Tibial nerve (tissue), 4 donors: ENCODE measurements around the gene PDX1. TPM values are rescaled to one million over a fixed set of nuclear protein-coding genes. Genes with fewer than 3 reads are reported as not detected.

Source experiments
- DNase-seq, 2 donors: peaks; one replicate each; pipeline ENCODE4 v3.0.0-alpha.2; 2019; ENCODE audit warnings: low spot score in 2 of 2
- H3K27ac ChIP-seq, 4 donors: fragments of 200-600 bp; sonication (generic) in 3 of 4; one replicate each; pipeline ENCODE4 v1.5.1; 2017 to 2019; ENCODE audit warnings: mild to moderate bottlenecking in 1 of 4
- H3K27me3 ChIP-seq, 2 donors: fragments of 200-600 bp; sonication (generic) in 1 of 2; one replicate each; pipeline versions ENCODE4 v1.5.1 to v1.6.0; 2017 to 2019
- H3K36me3 ChIP-seq, 3 donors: fragments of 200-600 bp; sonication (generic); one replicate each; pipeline ENCODE4 v1.5.1; 2018 to 2019
- H3K4me1 ChIP-seq, 4 donors: fragments of 200-600 bp; sonication (generic) in 3 of 4; one replicate each; pipeline ENCODE4 v1.5.1; 2017 to 2019
- H3K4me3 ChIP-seq, 4 donors: fragments of 200-600 bp; sonication (generic) in 3 of 4; one replicate each; pipeline ENCODE4 v1.5.1; 2017 to 2019; ENCODE audit warnings: mild to moderate bottlenecking in 1 of 4, moderate library complexity in 1 of 4
- H3K9me3 ChIP-seq, 4 donors: fragments of 200-600 bp; sonication (generic) in 3 of 4; one replicate each; pipeline ENCODE4 v1.5.1; 2017 to 2019
- EP300 ChIP-seq, 2 donors: sonication (generic); formaldehyde crosslinking; IDR thresholded peaks; one replicate each; pipeline ENCODE4 v1.6.1; 2017; ENCODE audit warnings: antibody characterized with exemption in 2 of 2, mild to moderate bottlenecking in 1 of 2
- POLR2A ChIP-seq, 2 donors: fragments of 450-650 bp; IDR thresholded peaks; one replicate each; pipeline ENCODE4 v1.6.1; 2017; ENCODE audit warnings: antibody characterized with exemption in 2 of 2, mild to moderate bottlenecking in 2 of 2, moderate library complexity in 2 of 2
- WGBS, 2 donors: methylation state at CpG; one replicate each; pipeline ENCODE4 v1.1.5; 2018; 5-methylcytosine and 5-hydroxymethylcytosine counted together
- total RNA-seq, 4 donors: library from RNA; depleted of rRNA; stranded (reverse); fragments of >200 nt; gene quantifications; one replicate each; pipeline ENCODE4 v1.1.0, GENCODE V29; 2016
- TF ChIP-seq, protein P1 (sequence below), 5 experiments: fragments of 200-600 bp in 3 of 5; fragments of 450-650 bp in 2 of 5; sonication (generic) in 3 of 5; IDR thresholded peaks; one replicate each; pipeline ENCODE4 v1.5.1; 2016 to 2019; ENCODE audit warnings: antibody characterized with exemption in 5 of 5, mild to moderate bottlenecking in 3 of 5, moderate library complexity in 2 of 5

Gene PDX1
- total RNA-seq, 4 donors from 2014 or later: 0.30 TPM; not detected in 3

DNA sequence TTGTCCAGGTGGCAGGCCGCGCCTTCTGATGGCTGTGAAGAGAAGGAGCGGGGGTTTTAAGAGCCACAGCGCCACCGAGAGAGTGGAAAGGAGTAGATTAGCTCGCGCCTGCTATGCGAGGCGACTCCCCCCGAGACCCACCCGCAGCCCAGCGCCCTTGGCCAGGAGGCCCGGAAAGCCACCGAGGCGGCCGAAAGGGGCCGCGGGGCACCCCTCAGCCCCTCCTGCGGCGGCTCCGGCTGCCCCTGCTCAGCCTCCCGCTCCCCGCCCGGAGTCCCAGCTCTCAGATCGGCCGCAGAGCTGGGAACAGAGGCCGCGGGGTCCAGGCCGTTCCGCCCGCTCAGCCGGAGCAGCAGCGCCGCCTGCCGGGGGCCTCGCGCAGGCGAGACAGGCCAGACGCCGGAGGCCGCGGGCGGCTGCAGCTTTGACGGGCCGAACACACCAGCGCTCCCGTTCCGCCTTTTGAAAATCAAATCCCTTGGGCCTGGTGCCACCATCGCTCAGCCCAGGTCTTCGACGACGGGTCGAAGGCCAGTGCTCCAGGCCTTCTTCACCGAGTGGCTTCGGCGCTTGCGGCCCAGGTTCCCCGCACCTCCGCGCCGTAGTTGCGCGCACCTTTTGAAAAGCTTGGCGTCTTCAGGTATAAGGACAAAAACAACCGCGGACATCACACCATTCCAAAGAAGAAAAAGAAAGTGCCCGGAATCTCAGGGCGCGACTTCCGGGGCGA lies 34.0 kb downstream of the PDX1 start:
- Histone ChIP-seq H3K27me3 (peaks cover 0 to 84% of the 10 kb centered on the region in 2 donors), H3K27ac (peak overlapping the region in 2 of 4 donors; percentile 47 to 74), H3K36me3 (no peaks in the 10 kb centered on the region), H3K4me1 (peaks cover 0 to 19% (median 11%) of the 10 kb centered on the region in 4 donors), H3K9me3 (peaks cover 0 to 4% (median 0%) of the 10 kb centered on the region in 4 donors), H3K4me3 (peak overlapping the region; percentile 7 to 57 (median 48))
- 3 to 4% methylated on average over 37 to 50 of the region's 71 CpGs for WGBS, 2 donors
- TF ChIP-seq EP300 (IDR thresholded peaks at IDR 0.05): no peak
- TF ChIP-seq, protein P1, sequence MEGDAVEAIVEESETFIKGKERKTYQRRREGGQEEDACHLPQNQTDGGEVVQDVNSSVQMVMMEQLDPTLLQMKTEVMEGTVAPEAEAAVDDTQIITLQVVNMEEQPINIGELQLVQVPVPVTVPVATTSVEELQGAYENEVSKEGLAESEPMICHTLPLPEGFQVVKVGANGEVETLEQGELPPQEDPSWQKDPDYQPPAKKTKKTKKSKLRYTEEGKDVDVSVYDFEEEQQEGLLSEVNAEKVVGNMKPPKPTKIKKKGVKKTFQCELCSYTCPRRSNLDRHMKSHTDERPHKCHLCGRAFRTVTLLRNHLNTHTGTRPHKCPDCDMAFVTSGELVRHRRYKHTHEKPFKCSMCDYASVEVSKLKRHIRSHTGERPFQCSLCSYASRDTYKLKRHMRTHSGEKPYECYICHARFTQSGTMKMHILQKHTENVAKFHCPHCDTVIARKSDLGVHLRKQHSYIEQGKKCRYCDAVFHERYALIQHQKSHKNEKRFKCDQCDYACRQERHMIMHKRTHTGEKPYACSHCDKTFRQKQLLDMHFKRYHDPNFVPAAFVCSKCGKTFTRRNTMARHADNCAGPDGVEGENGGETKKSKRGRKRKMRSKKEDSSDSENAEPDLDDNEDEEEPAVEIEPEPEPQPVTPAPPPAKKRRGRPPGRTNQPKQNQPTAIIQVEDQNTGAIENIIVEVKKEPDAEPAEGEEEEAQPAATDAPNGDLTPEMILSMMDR (IDR thresholded peaks at IDR 0.05): peak; percentile 71 to 87 (median 82)
- peak; percentile 43 to 48 for DNase-seq

DNA sequence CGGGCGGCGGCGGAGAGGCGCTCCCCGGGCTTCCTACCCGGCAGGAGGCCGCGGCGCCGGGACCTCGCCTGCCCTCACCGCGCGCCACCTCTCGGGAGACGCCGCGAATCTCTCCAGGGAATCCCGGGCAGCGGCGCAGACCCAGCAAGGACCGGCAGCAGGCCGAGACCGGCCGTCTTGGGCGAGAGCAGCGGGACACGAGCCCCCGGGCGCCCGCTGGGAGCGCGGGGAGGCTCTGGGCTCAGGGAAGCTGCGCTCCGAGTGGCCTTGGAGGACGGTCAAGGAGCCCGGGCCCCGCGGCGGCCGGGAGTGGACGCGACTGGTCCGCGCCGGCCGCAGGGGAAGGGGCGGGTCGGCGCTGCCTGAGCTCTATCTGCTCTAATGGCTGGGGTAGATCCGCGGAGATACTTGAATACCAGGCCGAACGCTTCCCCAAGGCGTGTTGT lies 34.6 kb downstream of the PDX1 start:
- Histone ChIP-seq H3K9me3 (peaks cover 0 to 4% (median 0%) of the 10 kb centered on the region in 4 donors), H3K27me3 (peaks cover 1 to 90% of the 10 kb centered on the region in 2 donors), H3K4me3 (peak overlapping the region; percentile 7 to 57 (median 48)), H3K4me1 (peaks cover 0 to 19% (median 11%) of the 10 kb centered on the region in 4 donors), H3K36me3 (no peaks in the 10 kb centered on the region), H3K27ac (peak overlapping the region in 2 of 4 donors; percentile 47 to 74)
- TF ChIP-seq POLR2A (IDR thresholded peaks at IDR 0.05) (no peak), EP300 (IDR thresholded peaks at IDR 0.05) (no peak)
- TF ChIP-seq, protein P1 (IDR thresholded peaks at IDR 0.05): no peak
- 5 to 15% methylated on average over 30 to 36 of the region's 56 CpGs for WGBS, 2 donors
- DNase-seq: no peak

DNA sequence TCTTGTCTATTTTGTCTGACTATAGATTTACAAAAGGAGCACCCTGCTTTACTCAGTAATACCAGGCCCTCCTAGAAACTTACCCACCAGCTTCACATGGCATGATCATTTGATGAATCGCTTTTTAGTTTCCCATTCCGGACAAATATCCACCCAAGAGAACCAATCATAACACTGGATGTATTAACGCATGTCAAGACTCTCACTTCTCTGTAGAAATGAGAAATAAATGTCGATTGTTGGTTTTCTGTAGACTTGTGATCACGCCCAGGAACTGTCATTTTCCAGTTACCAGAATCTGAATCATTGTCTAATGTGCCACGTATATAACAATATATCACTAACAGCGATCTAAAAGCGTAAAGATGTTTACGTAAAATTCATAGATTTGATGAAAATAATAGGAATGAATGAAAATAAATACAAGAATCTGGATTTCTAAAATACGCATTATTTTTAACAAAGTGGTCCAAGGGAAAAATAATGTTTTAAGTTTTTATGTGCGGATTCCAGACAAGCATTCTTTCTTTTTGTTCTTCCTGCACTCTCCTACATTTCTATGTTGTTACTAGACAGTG lies 35.3 kb downstream of the PDX1 start:
- H3K27me3 ChIP-seq: peaks cover 5 to 91% of the 10 kb centered on the region in 2 donors

DNA sequence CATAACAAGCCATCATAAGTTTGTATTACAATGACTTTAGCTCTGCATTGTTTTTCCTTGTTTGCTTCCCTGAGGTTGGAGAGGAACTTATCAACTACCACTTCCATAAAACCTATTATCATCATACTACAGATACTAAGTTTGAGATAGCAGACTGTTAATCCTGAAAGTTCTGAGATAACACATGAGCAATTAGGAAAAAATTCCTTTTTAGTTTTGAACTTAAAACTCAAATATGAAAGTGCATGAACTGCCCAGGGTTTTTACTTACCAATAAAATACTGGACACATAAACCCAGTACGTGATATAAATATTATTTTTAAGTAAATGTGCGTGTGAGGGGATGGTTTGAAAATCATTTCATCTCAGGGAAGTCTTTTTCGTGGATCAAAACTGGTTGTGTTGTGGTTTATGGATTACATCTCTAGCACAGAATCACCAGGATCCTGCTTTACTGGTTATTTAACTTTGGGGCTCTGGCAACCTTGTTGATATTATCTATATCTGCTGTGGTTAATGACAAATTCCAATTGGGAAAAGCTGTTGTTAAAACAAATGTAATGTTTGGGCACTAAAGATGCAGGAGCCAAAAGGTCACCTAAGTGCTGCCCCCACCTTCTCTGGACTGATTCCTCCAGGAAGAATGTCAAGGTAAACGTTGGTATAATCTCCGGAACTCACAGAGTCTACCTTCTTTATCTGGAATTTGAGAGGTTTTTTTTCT lies 36.9 kb downstream of the PDX1 start:
- Histone ChIP-seq H3K27me3 (peaks cover 5 to 97% of the 10 kb centered on the region in 2 donors), H3K27ac (no peak overlapping the region)
- WGBS, 2 donors: 38 to 48% methylated on average over 5 of the region's 5 CpGs

More for the DNA sequence above, 35.3 kb downstream of the PDX1 start:
- TF ChIP-seq EP300 (IDR thresholded peaks at IDR 0.05) (no peak), POLR2A (IDR thresholded peaks at IDR 0.05) (no peak)
- DNase-seq: no peak
- Histone ChIP-seq H3K27ac (no peak overlapping the region), H3K9me3 (peaks cover 0 to 4% (median 0%) of the 10 kb centered on the region in 4 donors), H3K36me3 (no peaks in the 10 kb centered on the region), H3K4me3 (no peak overlapping the region), H3K4me1 (peaks cover 0 to 23% (median 14%) of the 10 kb centered on the region in 4 donors)
- 72 to 73% methylated on average over 11 of the region's 11 CpGs for WGBS, 2 donors

DNA sequence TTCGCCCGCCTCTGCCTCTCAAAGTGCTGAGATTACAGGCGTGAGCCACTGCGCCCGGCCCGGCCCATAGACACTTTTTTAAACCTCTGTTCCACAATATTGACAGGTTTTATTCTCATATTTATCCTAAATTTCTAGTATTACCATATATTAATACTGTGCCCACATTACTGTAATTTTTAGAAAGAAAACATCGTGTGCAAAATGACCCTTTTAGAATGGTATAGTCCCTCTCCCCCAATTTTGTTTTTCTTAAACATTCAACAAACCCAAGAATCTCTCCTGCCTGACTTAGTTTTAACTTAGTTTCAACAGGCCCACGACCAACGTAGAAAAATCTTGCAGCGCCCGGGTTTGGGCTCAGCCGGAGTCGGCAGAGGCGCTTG lies 40.2 kb downstream of the PDX1 start:
- Histone ChIP-seq H3K27ac (no peak overlapping the region), H3K27me3 (peaks cover 5 to 100% of the 10 kb centered on the region in 2 donors), H3K4me3 (peak overlapping the region in 3 of 4 donors; percentile 27 to 47 (median 28)), H3K36me3 (no peaks in the 10 kb centered on the region), H3K4me1 (peaks cover 0 to 19% (median 15%) of the 10 kb centered on the region in 4 donors), H3K9me3 (no peaks in the 10 kb centered on the region)
- 29 to 37% methylated on average over 14 of the region's 14 CpGs for WGBS, 2 donors
- DNase-seq: no peak
- TF ChIP-seq POLR2A (IDR thresholded peaks at IDR 0.05) (no peak), EP300 (IDR thresholded peaks at IDR 0.05) (no peak)
- TF ChIP-seq, protein P1 (IDR thresholded peaks at IDR 0.05): no peak

More for the DNA sequence above, 36.9 kb downstream of the PDX1 start:
- TF ChIP-seq, protein P1 (IDR thresholded peaks at IDR 0.05): no peak
- TF ChIP-seq EP300 (IDR thresholded peaks at IDR 0.05) (no peak), POLR2A (IDR thresholded peaks at IDR 0.05) (no peak)
- DNase-seq: no peak
- H3K9me3 ChIP-seq: no peaks in the 10 kb centered on the region
- no peaks in the 10 kb centered on the region for H3K36me3 ChIP-seq
- H3K4me1 ChIP-seq: peaks cover 0 to 36% (median 26%) of the 10 kb centered on the region in 4 donors
- no peak overlapping the region for H3K4me3 ChIP-seq
